Astrocyte of the spinal cord (primary cell): ENCODE measurements around the gene AGXT.

ENCODE experiments used
- DNase-seq: peaks from one replicate; pipeline ENCODE4 v3.0.0; 2011; ENCODE audit warnings: low read depth, low spot score
- H3K4me3 ChIP-seq: 2 replicates; pipeline ENCODE4 v1.5.1; 2011; ENCODE audit warnings: low read depth, mild to moderate bottlenecking, low read length, moderate library complexity
- in situ Hi-C: cut with HindIII; loops from 2 replicates; pipeline ENCODE4 v1.10.0; 2017; ENCODE audit warnings: low sequenced_read_pairs
- TF ChIP-seq, protein P1 (sequence below): IDR thresholded peaks from 2 replicates; pipeline ENCODE4 v1.5.1; 2012; ENCODE audit warnings: low read depth, mild to moderate bottlenecking, low read length, inconsistent platforms

The AGXT gene

DNA sequence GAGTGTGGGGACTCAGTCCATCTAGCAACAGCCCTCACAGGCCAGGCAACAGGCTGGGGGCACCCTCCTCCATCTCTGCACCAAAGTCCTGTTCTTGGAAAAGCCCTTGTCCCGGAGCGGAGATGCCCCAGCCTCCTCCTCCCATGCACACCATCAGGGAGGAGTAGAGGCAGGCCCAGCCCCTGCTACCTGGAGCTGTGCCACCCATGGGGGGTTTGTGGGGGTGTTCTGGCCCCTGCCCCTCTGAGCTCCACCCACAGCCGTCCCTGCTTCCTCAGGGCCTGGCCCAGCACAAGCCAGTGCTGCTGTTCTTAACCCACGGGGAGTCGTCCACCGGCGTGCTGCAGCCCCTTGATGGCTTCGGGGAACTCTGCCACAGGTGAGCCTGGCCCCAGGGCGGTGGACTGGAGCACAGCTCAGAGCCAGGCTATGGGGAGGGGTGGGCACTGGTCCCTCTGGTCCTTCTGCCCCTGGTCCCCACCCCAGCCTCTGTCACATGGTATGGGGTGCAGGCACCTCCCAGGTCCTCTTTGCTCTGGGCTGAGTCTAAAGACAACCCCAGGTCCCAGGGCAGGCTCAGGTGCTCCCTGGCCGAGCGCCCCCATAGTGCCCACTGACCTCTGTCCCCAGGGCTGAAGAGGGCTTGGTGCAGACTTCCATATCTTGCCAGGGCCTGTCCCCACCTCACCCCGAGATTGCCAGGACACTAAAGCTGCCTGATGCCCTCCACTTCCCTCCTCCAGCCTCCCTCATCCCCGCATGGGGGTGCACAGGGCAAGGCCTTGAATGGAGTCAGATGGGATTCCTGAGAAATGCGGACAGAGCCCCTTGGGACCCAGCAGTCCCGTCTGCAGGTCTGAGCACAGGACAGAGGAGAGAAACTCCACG lies 2.7 kb downstream of the AGXT start:
- TF ChIP-seq, protein P1, sequence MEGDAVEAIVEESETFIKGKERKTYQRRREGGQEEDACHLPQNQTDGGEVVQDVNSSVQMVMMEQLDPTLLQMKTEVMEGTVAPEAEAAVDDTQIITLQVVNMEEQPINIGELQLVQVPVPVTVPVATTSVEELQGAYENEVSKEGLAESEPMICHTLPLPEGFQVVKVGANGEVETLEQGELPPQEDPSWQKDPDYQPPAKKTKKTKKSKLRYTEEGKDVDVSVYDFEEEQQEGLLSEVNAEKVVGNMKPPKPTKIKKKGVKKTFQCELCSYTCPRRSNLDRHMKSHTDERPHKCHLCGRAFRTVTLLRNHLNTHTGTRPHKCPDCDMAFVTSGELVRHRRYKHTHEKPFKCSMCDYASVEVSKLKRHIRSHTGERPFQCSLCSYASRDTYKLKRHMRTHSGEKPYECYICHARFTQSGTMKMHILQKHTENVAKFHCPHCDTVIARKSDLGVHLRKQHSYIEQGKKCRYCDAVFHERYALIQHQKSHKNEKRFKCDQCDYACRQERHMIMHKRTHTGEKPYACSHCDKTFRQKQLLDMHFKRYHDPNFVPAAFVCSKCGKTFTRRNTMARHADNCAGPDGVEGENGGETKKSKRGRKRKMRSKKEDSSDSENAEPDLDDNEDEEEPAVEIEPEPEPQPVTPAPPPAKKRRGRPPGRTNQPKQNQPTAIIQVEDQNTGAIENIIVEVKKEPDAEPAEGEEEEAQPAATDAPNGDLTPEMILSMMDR: no peak
- no peak overlapping the region for H3K4me3 ChIP-seq
- in situ Hi-C loops: no loop called here
- no peak for DNase-seq

DNA sequence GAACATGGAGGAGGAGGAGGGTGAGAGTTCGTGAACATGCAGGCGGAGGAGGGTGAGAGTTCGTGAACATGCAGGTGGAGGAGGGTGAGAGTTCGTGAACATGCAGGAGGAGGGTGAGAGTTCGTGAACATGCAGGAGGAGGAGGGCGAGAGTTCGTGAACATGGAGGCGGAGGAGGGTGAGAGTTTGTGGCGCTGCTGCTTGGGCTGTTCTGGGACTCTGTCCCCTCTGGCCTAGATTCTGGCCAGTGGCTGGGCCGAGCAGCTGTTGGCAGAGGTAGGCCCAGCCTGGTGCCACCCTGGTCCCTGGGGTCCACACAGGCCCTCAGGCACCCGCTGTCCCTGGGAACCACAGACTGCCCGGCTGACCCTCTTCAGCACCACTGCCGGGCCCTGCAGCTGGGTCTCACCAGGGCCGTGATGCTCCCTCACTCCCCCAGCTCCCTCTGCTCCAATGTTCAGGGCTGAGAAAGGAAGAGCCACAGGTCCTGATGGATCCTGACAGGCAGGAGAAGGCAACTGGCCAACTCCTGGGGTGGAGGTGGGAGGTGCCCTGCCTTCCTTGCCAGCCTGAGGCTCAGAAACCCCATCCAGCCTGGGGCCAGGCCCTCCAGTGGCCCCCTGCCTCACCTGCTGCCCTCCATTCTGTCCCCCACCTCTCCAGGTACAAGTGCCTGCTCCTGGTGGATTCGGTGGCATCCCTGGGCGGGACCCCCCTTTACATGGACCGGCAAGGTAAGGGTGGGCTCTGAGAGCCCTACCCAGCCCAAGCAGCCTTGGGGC lies 3.9 kb downstream of the AGXT start:
- DNase-seq: no peak
- in situ Hi-C loops: no loop called here
- TF ChIP-seq, protein P1: no peak
- no peak overlapping the region for H3K4me3 ChIP-seq

DNA sequence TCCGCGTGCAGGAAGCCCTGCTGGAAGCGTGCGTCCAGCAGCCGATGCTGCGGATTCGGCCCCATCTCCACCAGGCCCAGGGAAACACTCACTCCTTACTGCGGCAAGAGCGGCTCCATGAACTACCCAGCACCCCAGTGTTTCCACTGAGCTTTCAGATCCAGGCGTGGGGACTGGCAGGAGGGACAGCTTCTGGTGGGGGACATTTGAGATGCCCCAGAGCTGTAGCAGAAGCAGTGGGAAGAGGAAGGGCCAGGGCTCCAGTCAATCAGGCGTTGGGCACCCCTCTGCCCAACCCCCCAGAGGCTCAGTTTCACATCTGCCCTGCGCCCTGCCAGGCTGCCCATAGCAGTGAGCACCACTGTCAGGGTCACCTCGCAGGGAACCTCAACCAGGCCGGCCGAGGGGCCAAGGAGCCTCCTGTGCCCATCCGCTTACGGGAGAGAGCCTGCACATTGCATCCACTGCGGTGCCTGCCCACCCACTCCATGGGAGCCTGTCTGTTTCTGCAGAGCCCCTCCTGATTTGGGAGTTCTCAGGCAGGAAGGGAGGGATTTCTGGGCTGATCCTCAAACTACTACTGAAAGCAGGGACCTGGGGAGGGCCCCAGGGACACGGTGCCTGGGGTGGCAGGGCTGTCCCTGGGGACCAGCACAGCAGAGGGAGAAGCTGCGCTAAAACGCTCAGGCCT lies 4.6 kb downstream of the AGXT start:
- TF ChIP-seq, protein P1: no peak
- H3K4me3 ChIP-seq: no peak overlapping the region
- in situ Hi-C loops: no loop called here
- DNase-seq: no peak

DNA sequence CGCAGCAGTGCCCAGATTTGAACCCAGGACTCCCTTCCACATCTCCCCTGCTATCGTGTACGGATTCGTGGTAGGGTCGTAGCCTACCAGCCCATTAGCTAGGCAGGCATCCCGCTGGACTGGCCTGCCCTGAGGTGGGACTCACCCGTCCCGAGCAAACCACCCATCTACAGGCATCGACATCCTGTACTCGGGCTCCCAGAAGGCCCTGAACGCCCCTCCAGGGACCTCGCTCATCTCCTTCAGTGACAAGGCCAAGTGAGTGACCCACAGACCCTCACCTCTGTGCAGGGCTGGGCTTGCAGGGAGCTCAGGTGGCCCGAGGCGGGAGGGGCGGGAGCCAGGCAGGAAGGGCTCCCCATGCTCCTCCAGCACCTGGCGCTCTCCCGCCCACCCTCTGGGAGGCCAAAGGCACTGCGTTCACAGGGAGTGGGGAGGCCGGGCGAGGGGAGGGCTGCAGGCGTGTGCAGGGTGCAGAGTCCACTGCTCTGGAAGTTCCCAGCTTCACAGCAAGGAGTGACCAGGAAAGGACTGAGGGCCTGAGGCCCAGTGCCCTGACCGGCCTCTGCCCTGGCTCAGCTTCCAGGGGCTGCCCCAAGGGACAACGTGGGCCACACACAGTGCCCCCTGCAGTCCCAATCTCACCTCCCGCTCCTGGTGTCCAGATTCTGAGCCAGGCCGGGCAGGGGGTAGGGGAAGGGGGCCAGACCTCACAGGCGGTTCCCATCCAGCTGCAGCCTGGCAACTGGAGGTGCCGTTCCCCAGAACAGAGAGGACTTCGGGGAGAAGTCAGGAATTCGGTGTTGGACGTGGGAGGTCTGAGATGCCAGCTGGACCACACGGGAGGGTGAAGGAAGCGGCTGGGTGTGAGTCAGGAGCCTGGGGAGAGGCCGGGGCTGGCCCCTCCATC lies 5.4 kb downstream of the AGXT start:
- in situ Hi-C loops: no loop called here
- no peak for DNase-seq
- TF ChIP-seq, protein P1: no peak
- H3K4me3 ChIP-seq: no peak overlapping the region

DNA sequence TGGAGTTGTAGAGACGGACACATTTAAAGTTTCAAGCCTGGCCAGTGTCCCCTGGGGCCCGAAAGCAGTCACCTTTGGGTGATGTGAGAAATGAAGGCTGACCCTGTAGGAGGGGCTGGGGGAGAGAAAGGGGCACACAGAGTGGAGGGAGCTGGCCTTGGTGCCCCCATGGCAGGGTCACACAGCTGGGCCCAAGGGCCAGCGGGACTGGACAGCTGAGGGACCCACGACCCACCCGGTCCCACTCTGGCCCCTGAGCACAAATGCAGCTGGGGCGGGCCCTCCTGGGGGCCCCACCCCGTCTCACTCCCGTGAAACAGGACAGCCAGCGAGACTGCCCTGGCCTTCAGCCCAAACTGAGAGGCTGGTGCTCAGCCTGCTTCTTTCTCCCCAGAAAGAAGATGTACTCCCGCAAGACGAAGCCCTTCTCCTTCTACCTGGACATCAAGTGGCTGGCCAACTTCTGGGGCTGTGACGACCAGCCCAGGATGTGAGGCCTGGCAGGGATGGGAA lies 6.1 kb downstream of the AGXT start:
- no peak for DNase-seq
- in situ Hi-C loops: no loop called here
- H3K4me3 ChIP-seq: no peak overlapping the region
- TF ChIP-seq, protein P1: no peak
